Effector memory CD4-positive, alpha-beta T cell (primary cell): ENCODE measurements around the gene CBX1.

Experiments used
- DNase-seq, 3 donors: peaks; one replicate each; pipeline ENCODE4 v3.0.0-alpha.2; 2020
- H3K27ac ChIP-seq: 2 replicates; pipeline ENCODE4 v1.7.0; 2013; ENCODE audit warnings: mild to moderate bottlenecking, low read length, moderate library complexity; ENCODE audit not compliant: insufficient read depth, poor library complexity, severe bottlenecking
- H3K27me3 ChIP-seq: replicated peaks from 2 replicates; pipeline ENCODE4 v1.7.0; 2013; ENCODE audit warnings: mild to moderate bottlenecking, low read length; ENCODE audit not compliant: insufficient read depth, control insufficient read depth, poor library complexity, severe bottlenecking
- H3K36me3 ChIP-seq: 2 replicates; pipeline ENCODE4 v1.7.0; 2013; ENCODE audit warnings: mild to moderate bottlenecking, low read length, moderate library complexity; ENCODE audit not compliant: control insufficient read depth, insufficient read depth
- H3K4me1 ChIP-seq: 2 replicates; pipeline ENCODE4 v1.7.0; 2013; ENCODE audit warnings: low read length, mild to moderate bottlenecking; ENCODE audit not compliant: control insufficient read depth, insufficient read depth, poor library complexity, severe bottlenecking
- H3K4me3 ChIP-seq: 2 replicates; pipeline ENCODE4 v1.7.0; 2013; ENCODE audit warnings: low read length, low read depth, mild to moderate bottlenecking; ENCODE audit not compliant: insufficient read depth, poor library complexity, severe bottlenecking
- H3K9me3 ChIP-seq: 2 replicates; pipeline ENCODE4 v1.7.0; 2013; ENCODE audit warnings: mild to moderate bottlenecking, low read length, moderate library complexity; ENCODE audit not compliant: control insufficient read depth

Gene CBX1

DNA sequence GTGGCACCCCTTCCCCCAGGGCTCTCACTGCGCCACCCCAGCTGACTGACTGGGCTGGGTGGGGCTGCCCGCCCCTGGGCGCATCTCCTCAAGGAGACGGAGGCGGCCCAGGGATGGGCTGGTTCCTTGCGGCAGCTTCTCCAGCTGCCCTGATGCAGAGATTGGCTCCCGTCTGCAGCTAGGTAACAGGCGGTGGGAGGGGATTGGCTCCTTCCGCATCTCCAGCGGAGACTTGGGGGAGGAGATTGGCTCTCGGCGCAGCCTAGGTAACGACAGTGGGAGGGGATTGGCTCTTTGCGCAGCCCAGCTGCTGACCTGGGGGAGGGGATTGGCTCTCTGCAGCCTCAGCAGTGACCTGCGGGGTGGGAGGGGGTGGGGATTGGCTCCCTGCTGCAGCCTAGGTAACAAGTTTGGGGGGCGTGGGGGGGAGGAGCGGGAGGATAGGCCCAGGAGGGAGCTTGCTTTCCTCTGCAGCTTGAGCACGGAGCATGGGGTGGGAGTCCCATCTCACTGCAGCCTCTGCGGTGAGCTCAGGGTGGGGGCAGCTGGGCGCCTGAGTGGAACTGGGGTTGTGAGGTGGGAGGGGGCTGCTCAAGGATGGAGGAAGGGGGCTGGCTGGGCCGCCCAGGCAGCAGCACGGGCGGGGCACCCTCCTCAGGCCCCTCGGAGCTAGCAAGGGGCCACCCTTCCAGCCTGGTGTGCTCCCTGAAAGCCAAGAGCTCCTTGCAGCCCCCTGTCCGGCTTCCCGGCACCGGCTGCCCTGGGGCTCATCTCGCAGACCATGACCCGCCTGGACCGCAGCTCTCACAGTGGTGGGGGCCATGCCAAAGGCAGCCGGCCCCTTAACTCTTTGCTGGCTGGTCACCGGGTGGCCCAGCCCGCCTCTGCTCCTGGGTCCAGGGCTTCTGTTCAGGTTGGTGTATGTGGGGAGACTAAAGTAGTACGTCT is 46.8 kb downstream of the CBX1 start:
- Histone ChIP-seq H3K27ac (no peak overlapping the region), H3K4me3 (no peak overlapping the region), H3K9me3 (no peaks in the 10 kb centered on the region), H3K36me3 (peaks cover 67% of the 10 kb centered on the region), H3K27me3 (no peaks in the 10 kb centered on the region), H3K4me1 (peaks cover 13% of the 10 kb centered on the region)
- DNase-seq: no peak

DNA sequence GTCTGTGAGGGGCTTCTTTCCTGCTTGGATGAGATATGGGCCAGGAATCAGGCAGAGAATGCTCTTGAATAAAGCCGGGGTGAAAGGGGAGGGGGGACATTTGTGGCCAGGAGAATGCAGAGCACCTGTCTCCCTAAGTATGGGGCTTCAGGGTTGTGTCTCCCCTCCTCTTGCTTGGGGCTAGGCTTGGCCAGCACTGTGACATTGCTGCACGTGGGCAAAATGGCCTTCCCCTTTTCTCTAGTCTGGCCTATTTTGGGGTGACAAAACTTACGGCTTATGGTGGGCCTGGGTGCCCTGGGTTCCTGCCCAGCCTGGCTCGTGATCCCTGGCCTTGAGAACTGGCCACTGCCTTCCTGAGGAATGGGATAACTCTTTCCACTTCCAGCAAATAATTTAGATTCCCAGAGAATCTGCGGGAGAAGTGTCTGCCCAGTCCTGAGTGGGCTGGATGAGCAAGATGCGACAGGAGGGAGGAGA is 47.5 kb downstream of the CBX1 start:
- Histone ChIP-seq H3K27me3 (no peaks in the 10 kb centered on the region), H3K9me3 (no peaks in the 10 kb centered on the region), H3K27ac (no peak overlapping the region), H3K36me3 (peaks cover 60% of the 10 kb centered on the region), H3K4me3 (no peak overlapping the region), H3K4me1 (peaks cover 19% of the 10 kb centered on the region)
- no peak for DNase-seq

DNA sequence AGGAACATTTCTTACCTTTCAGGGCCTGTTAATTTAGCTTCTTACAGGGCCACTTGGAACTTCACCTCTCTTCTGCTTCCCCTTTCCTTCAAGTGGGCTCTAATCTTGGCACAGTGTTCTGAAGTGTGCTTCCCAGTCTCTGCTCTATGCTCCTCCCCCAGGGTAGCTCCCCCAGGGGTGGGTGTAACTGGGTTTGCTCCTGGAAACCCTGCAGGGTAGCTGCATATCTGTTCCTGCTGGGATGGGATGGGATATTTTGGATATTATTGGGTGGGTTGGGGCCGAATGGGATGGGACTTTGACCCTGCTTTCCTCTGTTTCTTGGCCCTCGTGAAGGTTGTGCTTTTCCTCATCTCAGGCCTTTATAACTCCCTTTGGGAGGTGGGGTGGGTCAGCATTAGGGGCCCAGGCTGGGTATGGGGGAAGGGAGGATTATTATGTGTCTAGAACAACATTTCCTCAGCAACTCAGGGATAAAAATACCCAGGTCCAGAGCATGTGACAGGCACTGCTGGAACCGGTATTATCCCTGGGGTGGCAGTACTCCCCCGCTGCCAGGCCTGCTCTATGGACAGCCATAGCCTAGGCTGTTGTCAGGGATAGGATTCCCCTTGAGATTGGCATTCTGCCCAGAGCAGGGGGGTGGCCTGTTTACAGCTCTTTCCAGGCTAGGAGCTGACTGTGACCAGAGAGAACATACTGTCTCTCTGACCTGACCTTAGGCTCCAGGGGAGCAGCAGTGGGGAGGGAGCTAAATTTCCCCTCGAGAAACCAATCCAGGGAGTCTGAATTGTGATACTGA is 48.1 kb downstream of the CBX1 start:
- no peak overlapping the region for H3K4me3 ChIP-seq
- H3K9me3 ChIP-seq: no peaks in the 10 kb centered on the region
- H3K27ac ChIP-seq: no peak overlapping the region
- H3K4me1 ChIP-seq: peaks cover 20% of the 10 kb centered on the region
- DNase-seq: no peak
- H3K27me3 ChIP-seq: no peaks in the 10 kb centered on the region
- peaks cover 53% of the 10 kb centered on the region for H3K36me3 ChIP-seq

DNA sequence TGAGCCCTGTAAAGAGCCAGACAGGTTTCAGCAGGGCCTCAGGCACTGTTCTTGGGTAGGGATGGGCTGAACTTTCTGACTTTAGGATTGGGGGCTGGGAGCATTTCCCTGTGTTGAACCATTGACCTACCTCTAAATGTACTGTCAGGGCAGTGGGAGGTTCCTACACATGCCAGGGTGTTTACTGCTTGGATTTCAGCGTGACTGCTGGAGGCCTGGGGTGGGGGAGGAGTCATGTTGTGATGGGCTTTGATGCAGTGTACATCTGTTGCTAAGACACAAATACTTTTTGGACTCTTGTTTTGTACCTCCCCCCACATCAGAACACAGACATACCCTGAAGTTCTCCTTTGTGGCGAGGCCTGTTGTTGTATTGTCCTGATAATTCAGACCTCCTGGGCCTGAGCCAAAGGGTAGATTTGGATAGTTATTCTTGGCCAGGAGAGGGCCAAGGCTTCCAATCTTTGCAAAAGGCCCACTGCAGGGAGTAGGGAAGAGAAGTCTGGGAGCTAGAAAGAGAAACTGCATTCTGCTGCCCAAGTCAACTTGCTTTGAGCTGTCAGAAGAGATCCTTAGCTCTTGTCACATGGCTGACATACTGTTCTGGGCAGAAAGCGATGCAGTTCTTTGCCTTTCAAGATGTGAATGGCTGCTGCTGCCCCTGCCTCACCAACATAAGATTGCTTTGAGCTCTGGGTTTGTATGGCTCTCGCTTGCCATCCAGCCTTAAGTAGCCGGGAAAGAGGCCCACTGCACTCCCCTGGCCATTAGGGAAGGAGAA is 49.4 kb downstream of the CBX1 start:
- Histone ChIP-seq H3K27me3 (no peaks in the 10 kb centered on the region), H3K36me3 (peaks cover 41% of the 10 kb centered on the region), H3K4me3 (no peak overlapping the region), H3K4me1 (peaks cover 25% of the 10 kb centered on the region), H3K9me3 (no peaks in the 10 kb centered on the region), H3K27ac (no peak overlapping the region)
- no peak for DNase-seq

DNA sequence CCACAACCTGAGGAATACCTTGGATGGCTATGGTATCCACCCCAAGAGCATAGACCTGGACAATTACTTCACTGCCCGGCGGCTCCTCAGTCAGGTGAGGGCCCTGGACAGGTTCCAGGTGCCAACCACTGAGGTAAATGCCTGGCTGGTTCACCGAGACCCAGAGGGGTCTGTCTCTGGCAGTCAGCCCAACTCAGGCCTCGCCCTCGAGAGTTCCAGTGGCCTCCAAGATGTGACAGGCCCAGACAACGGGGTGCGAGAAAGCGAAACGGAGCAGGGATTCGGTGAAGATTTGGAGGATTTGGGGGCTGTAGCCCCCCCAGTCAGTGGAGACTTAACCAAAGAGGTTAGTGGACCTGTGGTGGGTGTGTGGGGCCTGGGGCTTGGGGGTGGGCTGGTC is 50.0 kb downstream of the CBX1 start:
- H3K27me3 ChIP-seq: no peaks in the 10 kb centered on the region
- H3K4me1 ChIP-seq: peaks cover 31% of the 10 kb centered on the region
- no peak for DNase-seq
- H3K4me3 ChIP-seq: no peak overlapping the region
- no peak overlapping the region for H3K27ac ChIP-seq
- no peaks in the 10 kb centered on the region for H3K9me3 ChIP-seq
- H3K36me3 ChIP-seq: peaks cover 35% of the 10 kb centered on the region

DNA sequence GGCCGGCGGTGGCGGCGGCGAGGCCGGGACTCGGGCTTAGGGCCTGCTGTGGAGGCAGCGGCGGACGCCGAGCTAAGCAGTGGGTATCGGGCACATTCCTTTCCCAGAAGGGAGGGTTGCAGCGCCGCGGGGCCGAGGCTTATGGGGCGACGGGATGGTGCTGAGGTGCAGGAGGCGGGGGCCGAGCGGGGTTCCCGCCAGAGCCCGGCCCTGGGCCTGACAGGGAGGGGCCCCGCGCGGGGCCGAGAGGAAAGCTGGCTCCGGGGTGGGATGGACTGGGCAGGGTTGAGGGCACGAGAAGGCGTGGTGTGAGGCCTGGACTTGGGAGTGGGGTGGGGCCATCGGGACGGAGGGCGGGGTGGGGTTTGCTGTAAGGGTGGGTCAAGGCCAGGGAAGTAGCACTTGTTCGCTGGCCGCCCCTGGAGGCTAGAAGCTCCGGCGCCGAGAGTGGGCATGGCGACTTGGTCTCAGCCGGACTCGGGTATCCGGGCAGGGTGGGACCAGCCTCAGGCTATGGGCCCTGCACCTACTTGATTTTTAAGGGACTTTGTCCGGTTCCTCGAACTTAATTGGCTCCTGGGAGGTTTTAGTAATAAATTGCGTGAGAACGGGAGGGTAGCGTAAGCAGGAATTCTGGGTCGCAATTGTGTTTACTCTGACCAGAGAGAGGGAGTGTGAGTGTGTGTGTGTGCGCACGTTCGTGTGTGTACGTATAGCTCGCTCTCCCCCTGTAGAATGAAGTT is 52.7 kb downstream of the CBX1 start:
- H3K9me3 ChIP-seq: no peaks in the 10 kb centered on the region
- H3K36me3 ChIP-seq: peaks cover 25% of the 10 kb centered on the region
- no peak for DNase-seq
- no peaks in the 10 kb centered on the region for H3K27me3 ChIP-seq
- peak overlapping the region; percentile 85 for H3K4me3 ChIP-seq
- peaks cover 32% of the 10 kb centered on the region for H3K4me1 ChIP-seq
- peak overlapping the region; percentile 77 for H3K27ac ChIP-seq

DNA sequence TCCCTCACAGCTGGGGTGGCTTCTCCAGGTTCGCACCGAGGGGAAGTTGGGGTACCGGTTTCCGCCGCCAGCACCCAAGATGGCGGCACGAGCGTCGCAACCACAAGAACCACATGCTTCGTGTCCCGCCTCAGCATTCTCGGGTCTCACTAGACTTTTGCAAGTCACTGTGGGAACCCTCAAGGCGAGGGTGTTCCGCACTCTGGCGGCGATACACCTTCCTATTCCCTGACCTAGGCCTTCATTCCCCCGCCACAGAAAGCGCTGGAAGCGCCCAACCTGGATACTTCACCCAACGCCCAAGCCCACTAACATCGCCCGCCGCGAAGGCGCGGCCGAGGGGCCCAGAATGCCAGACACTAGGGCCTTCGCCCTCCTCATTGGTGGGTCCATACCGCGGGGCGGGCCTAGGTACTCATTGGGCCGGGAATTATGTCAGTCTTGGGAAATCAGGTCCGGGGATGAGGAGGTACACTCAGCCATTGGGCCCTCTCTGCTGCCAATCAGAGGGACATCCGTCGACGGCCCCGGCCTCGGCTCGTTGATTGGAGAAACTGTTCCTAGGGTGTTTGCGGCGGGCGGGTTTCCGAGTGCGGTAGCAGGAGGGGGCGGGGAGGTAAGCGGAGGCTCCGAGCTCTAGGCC is 53.4 kb downstream of the CBX1 start, which contains the start of gene NFE2L1:
NFE2L1 (plus strand) TSS at position 619 of the 643 bp plus-strand sequence. CDS start 2,760 bp downstream, outside the sequence.
- peak within 1 kb of the TSS; percentile 85 for H3K4me3 ChIP-seq
- no peaks in the 10 kb centered on the region for H3K9me3 ChIP-seq
- H3K27me3 ChIP-seq: no peaks in the 10 kb centered on the region
- H3K36me3 ChIP-seq: peaks cover 20% of the 10 kb centered on the region
- H3K4me1 ChIP-seq: peaks cover 30% of the 10 kb centered on the region
- peak; percentile 96 to 98 (median 98) for DNase-seq
- H3K27ac ChIP-seq: peak within 1 kb of the TSS; percentile 84

DNA sequence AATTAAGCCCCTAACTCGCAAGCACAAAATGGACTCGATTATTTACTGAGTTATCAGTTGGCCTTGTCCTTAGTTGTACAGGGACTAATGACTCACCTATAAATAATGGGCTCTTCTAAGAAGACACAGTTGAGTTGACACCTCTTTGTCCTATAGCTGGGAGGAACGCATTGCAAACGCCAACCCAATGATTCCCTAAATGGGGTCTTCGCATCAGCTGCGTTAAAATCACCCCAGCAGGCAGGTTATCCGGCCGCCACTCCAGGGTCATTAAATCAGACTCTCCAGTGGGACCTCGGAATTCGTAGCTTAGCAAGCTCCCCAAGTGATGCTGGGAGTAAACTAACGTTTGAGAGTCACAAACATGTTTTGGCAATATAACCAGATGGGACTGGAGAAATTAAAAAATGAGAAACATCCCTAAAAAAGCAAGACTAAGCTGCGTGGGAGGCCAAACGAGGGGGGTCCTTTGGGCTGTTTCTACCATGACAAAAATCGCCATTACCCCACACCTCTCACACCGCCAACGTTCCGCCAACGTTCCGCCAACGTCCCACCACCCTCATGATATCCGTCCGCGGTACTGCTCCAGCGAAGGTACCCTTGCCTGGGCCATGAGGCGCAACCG is 54.1 kb downstream of the CBX1 start:
- Histone ChIP-seq H3K27me3 (no peaks in the 10 kb centered on the region), H3K4me1 (peaks cover 30% of the 10 kb centered on the region), H3K9me3 (no peaks in the 10 kb centered on the region), H3K4me3 (peak overlapping the region; percentile 85), H3K27ac (peak overlapping the region; percentile 84), H3K36me3 (peaks cover 16% of the 10 kb centered on the region)
- DNase-seq: no peak
